ENCODE data around the gene CLASRP.

Gene CLASRP

GRCh38 chr19:45071969-45072790 lies 33.3 kb downstream of the CLASRP start:
- H3K79me2 ChIP-seq (ENCODE audit: control insufficient read depth, insufficient read depth, low read length) = no peaks in the 10 kb centered on the region
- no peak overlapping the region for H3K56ac ChIP-seq (ENCODE audit: low read length)
- no peaks in the 10 kb centered on the region for H3K27me3 ChIP-seq (ENCODE audit: insufficient read depth, low read length, poor library complexity)
- no peak overlapping the region for H3K4me3 ChIP-seq (ENCODE audit: low read length)
- H4K5ac ChIP-seq (ENCODE audit: low read length) = no peak overlapping the region
- H4K8ac ChIP-seq (ENCODE audit: low read depth, low read length) = no peak overlapping the region
- DNase-seq = no peak
- no peak overlapping the region for H3K23ac ChIP-seq (ENCODE audit: low read length)
- WGBS (ENCODE audit: extremely low coverage, insufficient coverage, low lambda C conversion rate) = no CpG with 5 or more reads among the region's 34 CpGs
- H3K18ac ChIP-seq (ENCODE audit: low read length) = no peak overlapping the region
- H3K36me3 ChIP-seq (ENCODE audit: control insufficient read depth, insufficient read depth, low read length) = peaks cover 12% of the 10 kb centered on the region
- H3K79me1 ChIP-seq (ENCODE audit: low read length) = no peaks in the 10 kb centered on the region
- peaks cover 2% of the 10 kb centered on the region for H3K4me1 ChIP-seq (ENCODE audit: control insufficient read depth, low read depth, low read length)
- H2BK5ac ChIP-seq (ENCODE audit: low read length) = no peak overlapping the region
- H3K4me2 ChIP-seq (ENCODE audit: low read length) = no peak overlapping the region
- H3K4ac ChIP-seq (ENCODE audit: low read depth, low read length) = no peak overlapping the region
- H3K9ac ChIP-seq (ENCODE audit: low read length) = no peak overlapping the region
- no peak overlapping the region for H3K27ac ChIP-seq (ENCODE audit: low read depth, low read length)
- no peak overlapping the region for H2BK15ac ChIP-seq (replicated peaks; ENCODE audit: low read depth)
- no peak overlapping the region for H2BK120ac ChIP-seq (ENCODE audit: low read depth, low read length)
- H2AK5ac ChIP-seq (ENCODE audit: low read length) = no peak overlapping the region

- Histone ChIP-seq H3K56ac (ENCODE audit: low read length) (peak overlapping the region; percentile 80), H4K8ac (ENCODE audit: low read depth, low read length) (no peak overlapping the region), H2AK5ac (ENCODE audit: low read length) (no peak overlapping the region), H4K5ac (ENCODE audit: low read length) (no peak overlapping the region), H3K4me1 (ENCODE audit: control insufficient read depth, low read depth, low read length) (peaks cover 6% of the 10 kb centered on the region), H3K36me3 (ENCODE audit: control insufficient read depth, insufficient read depth, low read length) (peaks cover 4% of the 10 kb centered on the region), H2BK5ac (ENCODE audit: low read length) (no peak overlapping the region), H3K18ac (ENCODE audit: low read length) (no peak overlapping the region), H3K4ac (ENCODE audit: low read depth, low read length) (no peak overlapping the region), H3K79me1 (ENCODE audit: low read length) (no peaks in the 10 kb centered on the region), H2BK15ac (replicated peaks; ENCODE audit: low read depth) (no peak overlapping the region), H3K23ac (ENCODE audit: low read length) (no peak overlapping the region), H3K27me3 (ENCODE audit: insufficient read depth, low read length, poor library complexity) (no peaks in the 10 kb centered on the region), H2BK120ac (ENCODE audit: low read depth, low read length) (no peak overlapping the region), H3K4me3 (ENCODE audit: low read length) (peak overlapping the region; percentile 28), H3K27ac (ENCODE audit: low read depth, low read length) (peak overlapping the region; percentile 13), H3K4me2 (ENCODE audit: low read length) (peak overlapping the region; percentile 64), H3K79me2 (ENCODE audit: control insufficient read depth, insufficient read depth, low read length) (peaks cover 3% of the 10 kb centered on the region), H3K9ac (ENCODE audit: low read length) (peak overlapping the region; percentile 67)
- DNase-seq = peak; percentile 62
- WGBS (ENCODE audit: extremely low coverage, insufficient coverage, low lambda C conversion rate) = no CpG with 5 or more reads among the region's 11 CpGs
Measured at GRCh38 chr19:45074744-45075300, 36.0 kb downstream of the CLASRP start.

GRCh38 chr19:45075301-45076028 lies 36.6 kb downstream of the CLASRP start:
- no peak overlapping the region for H3K18ac ChIP-seq (ENCODE audit: low read length)
- H2BK120ac ChIP-seq (ENCODE audit: low read depth, low read length) = no peak overlapping the region
- H4K5ac ChIP-seq (ENCODE audit: low read length) = no peak overlapping the region
- peak overlapping the region; percentile 80 for H3K4me2 ChIP-seq (ENCODE audit: low read length)
- peak overlapping the region; percentile 55 for H3K4me3 ChIP-seq (ENCODE audit: low read length)
- WGBS (ENCODE audit: extremely low coverage, insufficient coverage, low lambda C conversion rate) = no CpG with 5 or more reads among the region's 26 CpGs
- H3K4me1 ChIP-seq (ENCODE audit: control insufficient read depth, low read depth, low read length) = peaks cover 6% of the 10 kb centered on the region
- peak overlapping the region; percentile 80 for H3K56ac ChIP-seq (ENCODE audit: low read length)
- H3K79me1 ChIP-seq (ENCODE audit: low read length) = no peaks in the 10 kb centered on the region
- H2AK5ac ChIP-seq (ENCODE audit: low read length) = no peak overlapping the region
- H3K79me2 ChIP-seq (ENCODE audit: control insufficient read depth, insufficient read depth, low read length) = peaks cover 9% of the 10 kb centered on the region
- DNase-seq = peak; percentile 77
- H3K4ac ChIP-seq (ENCODE audit: low read depth, low read length) = no peak overlapping the region
- H3K27ac ChIP-seq (ENCODE audit: low read depth, low read length) = peak overlapping the region; percentile 18
- peaks cover 4% of the 10 kb centered on the region for H3K36me3 ChIP-seq (ENCODE audit: control insufficient read depth, insufficient read depth, low read length)
- H2BK15ac ChIP-seq (replicated peaks; ENCODE audit: low read depth) = no peak overlapping the region
- H3K9ac ChIP-seq (ENCODE audit: low read length) = peak overlapping the region; percentile 69
- no peak overlapping the region for H3K23ac ChIP-seq (ENCODE audit: low read length)
- no peak overlapping the region for H4K8ac ChIP-seq (ENCODE audit: low read depth, low read length)
- no peaks in the 10 kb centered on the region for H3K27me3 ChIP-seq (ENCODE audit: insufficient read depth, low read length, poor library complexity)
- H2BK5ac ChIP-seq (ENCODE audit: low read length) = no peak overlapping the region

DNA sequence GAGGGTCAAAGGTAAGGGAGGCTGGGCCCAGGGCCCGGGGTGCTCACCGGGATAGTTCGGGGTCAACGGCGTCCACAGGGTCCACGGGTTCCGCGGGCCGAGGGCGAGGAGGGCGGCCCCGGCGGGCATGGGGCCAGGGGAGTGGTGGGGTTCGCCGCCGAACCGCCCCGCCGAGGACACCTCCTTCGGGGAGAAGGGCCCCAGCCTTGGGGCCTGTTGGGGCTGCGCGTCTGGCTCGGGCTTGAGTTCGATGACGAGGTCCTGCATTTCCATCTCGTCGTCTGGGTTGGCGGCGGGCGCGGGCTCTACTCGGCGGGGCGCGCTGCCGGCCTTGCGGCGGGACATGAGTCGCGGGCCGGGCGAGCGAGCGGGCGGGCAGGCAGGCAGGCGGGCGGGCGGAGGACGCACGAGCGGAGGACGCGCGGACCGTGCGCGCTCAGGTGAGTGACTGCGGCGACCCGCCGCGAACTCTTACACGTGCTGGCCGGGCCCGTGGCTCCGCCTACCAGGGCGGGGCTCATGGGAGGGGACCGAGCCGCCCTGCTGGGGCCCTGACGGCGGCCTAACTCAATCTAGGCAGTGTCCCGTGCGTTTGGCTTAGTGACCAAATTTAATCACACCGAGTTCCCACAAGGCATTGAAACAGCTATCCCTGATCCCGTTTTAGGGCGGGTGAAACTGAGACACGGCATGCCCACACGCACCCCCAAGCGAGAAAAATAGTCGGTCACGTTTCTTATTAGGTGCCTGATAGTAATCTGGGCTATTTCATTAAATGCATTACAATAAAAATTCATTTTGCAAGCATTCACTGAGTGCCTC lies 37.4 kb downstream of the CLASRP start, which contains the start of gene ZNF296:
Gene ZNF296 (minus strand): TSS at position 450 of the 822 bp plus-strand sequence. CDS start 105 bp downstream, at position 345.
- Histone ChIP-seq H3K56ac (ENCODE audit: low read length) (peak within 1 kb of the TSS; percentile 69), H3K79me2 (ENCODE audit: control insufficient read depth, insufficient read depth, low read length) (peaks cover 14% of the 10 kb centered on the region), H4K5ac (ENCODE audit: low read length) (no peak within 1 kb of the TSS), H3K79me1 (ENCODE audit: low read length) (peaks cover 2% of the 10 kb centered on the region), H3K9ac (ENCODE audit: low read length) (peak within 1 kb of the TSS; percentile 69), H2BK5ac (ENCODE audit: low read length) (no peak within 1 kb of the TSS), H3K23ac (ENCODE audit: low read length) (no peak within 1 kb of the TSS), H3K4me1 (ENCODE audit: control insufficient read depth, low read depth, low read length) (peaks cover 8% of the 10 kb centered on the region), H3K4me2 (ENCODE audit: low read length) (peak within 1 kb of the TSS; percentile 80), H3K36me3 (ENCODE audit: control insufficient read depth, insufficient read depth, low read length) (peaks cover 2% of the 10 kb centered on the region), H3K27me3 (ENCODE audit: insufficient read depth, low read length, poor library complexity) (no peaks in the 10 kb centered on the region), H2AK5ac (ENCODE audit: low read length) (no peak within 1 kb of the TSS), H3K4me3 (ENCODE audit: low read length) (peak within 1 kb of the TSS; percentile 55), H2BK15ac (replicated peaks; ENCODE audit: low read depth) (no peak within 1 kb of the TSS), H3K27ac (ENCODE audit: low read depth, low read length) (peak within 1 kb of the TSS; percentile 18), H4K8ac (ENCODE audit: low read depth, low read length) (no peak within 1 kb of the TSS), H3K4ac (ENCODE audit: low read depth, low read length) (no peak within 1 kb of the TSS), H3K18ac (ENCODE audit: low read length) (no peak within 1 kb of the TSS), H2BK120ac (ENCODE audit: low read depth, low read length) (no peak within 1 kb of the TSS)
- DNase-seq = peak; percentile 89
- WGBS (ENCODE audit: extremely low coverage, insufficient coverage, low lambda C conversion rate) = no CpG with 5 or more reads among the region's 81 CpGs

GRCh38 chr19:45076851-45077730 lies 38.2 kb downstream of the CLASRP start:
- H4K5ac ChIP-seq (ENCODE audit: low read length) = no peak overlapping the region
- no peak overlapping the region for H2BK15ac ChIP-seq (replicated peaks; ENCODE audit: low read depth)
- no peak overlapping the region for H2BK5ac ChIP-seq (ENCODE audit: low read length)
- peak overlapping the region; percentile 47 for H3K9ac ChIP-seq (ENCODE audit: low read length)
- no peak overlapping the region for H2BK120ac ChIP-seq (ENCODE audit: low read depth, low read length)
- H3K23ac ChIP-seq (ENCODE audit: low read length) = no peak overlapping the region
- H2AK5ac ChIP-seq (ENCODE audit: low read length) = no peak overlapping the region
- no peak overlapping the region for H3K4me2 ChIP-seq (ENCODE audit: low read length)
- H3K4me3 ChIP-seq (ENCODE audit: low read length) = no peak overlapping the region
- H3K27ac ChIP-seq (ENCODE audit: low read depth, low read length) = no peak overlapping the region
- peaks cover 6% of the 10 kb centered on the region for H3K36me3 ChIP-seq (ENCODE audit: control insufficient read depth, insufficient read depth, low read length)
- no peak overlapping the region for H3K4ac ChIP-seq (ENCODE audit: low read depth, low read length)
- H3K79me1 ChIP-seq (ENCODE audit: low read length) = peaks cover 6% of the 10 kb centered on the region
- no peak for DNase-seq
- WGBS (ENCODE audit: extremely low coverage, insufficient coverage, low lambda C conversion rate) = no CpG with 5 or more reads among the region's 15 CpGs
- H3K18ac ChIP-seq (ENCODE audit: low read length) = no peak overlapping the region
- H3K79me2 ChIP-seq (ENCODE audit: control insufficient read depth, insufficient read depth, low read length) = peaks cover 20% of the 10 kb centered on the region
- peak overlapping the region; percentile 9 for H3K56ac ChIP-seq (ENCODE audit: low read length)
- H3K4me1 ChIP-seq (ENCODE audit: control insufficient read depth, low read depth, low read length) = peaks cover 8% of the 10 kb centered on the region
- no peak overlapping the region for H4K8ac ChIP-seq (ENCODE audit: low read depth, low read length)
- no peaks in the 10 kb centered on the region for H3K27me3 ChIP-seq (ENCODE audit: insufficient read depth, low read length, poor library complexity)

All from mesendoderm (in vitro differentiated cells).